Measurements from ENCODE around the gene C10orf71.

DNA sequence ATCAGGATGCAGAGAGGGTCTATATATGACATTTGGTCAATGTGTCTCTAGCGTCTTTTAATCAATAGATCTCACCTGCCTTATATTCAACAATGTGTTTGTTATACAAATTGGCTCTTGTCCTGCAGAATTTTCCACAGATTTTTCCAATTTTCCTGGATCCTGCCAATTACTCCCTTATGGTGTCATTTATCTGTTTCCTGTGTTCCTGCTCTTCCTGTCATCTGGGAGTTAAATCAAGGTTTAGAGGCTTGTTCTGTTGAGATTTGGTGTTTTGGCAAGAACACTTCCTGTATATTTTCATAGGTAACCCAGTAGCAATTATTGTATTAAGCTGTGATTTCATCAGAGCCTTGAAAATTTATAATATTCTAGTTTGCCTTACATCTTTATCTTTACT lies 8.8 kb upstream of the C10orf71 start:
- TF ChIP-seq, protein P1, sequence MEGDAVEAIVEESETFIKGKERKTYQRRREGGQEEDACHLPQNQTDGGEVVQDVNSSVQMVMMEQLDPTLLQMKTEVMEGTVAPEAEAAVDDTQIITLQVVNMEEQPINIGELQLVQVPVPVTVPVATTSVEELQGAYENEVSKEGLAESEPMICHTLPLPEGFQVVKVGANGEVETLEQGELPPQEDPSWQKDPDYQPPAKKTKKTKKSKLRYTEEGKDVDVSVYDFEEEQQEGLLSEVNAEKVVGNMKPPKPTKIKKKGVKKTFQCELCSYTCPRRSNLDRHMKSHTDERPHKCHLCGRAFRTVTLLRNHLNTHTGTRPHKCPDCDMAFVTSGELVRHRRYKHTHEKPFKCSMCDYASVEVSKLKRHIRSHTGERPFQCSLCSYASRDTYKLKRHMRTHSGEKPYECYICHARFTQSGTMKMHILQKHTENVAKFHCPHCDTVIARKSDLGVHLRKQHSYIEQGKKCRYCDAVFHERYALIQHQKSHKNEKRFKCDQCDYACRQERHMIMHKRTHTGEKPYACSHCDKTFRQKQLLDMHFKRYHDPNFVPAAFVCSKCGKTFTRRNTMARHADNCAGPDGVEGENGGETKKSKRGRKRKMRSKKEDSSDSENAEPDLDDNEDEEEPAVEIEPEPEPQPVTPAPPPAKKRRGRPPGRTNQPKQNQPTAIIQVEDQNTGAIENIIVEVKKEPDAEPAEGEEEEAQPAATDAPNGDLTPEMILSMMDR (IDR thresholded peaks at IDR 0.05) = no peak
- no peak for TF ChIP-seq POLR2A (IDR thresholded peaks at IDR 0.05)
